ENCODE measurements around the gene TBL2. TPM values are rescaled to one million over a fixed set of nuclear protein-coding genes. Genes with fewer than 3 reads are reported as not detected.

The TBL2 gene
- total RNA-seq: 55.9 and 56.7 TPM in 2 replicates

DNA sequence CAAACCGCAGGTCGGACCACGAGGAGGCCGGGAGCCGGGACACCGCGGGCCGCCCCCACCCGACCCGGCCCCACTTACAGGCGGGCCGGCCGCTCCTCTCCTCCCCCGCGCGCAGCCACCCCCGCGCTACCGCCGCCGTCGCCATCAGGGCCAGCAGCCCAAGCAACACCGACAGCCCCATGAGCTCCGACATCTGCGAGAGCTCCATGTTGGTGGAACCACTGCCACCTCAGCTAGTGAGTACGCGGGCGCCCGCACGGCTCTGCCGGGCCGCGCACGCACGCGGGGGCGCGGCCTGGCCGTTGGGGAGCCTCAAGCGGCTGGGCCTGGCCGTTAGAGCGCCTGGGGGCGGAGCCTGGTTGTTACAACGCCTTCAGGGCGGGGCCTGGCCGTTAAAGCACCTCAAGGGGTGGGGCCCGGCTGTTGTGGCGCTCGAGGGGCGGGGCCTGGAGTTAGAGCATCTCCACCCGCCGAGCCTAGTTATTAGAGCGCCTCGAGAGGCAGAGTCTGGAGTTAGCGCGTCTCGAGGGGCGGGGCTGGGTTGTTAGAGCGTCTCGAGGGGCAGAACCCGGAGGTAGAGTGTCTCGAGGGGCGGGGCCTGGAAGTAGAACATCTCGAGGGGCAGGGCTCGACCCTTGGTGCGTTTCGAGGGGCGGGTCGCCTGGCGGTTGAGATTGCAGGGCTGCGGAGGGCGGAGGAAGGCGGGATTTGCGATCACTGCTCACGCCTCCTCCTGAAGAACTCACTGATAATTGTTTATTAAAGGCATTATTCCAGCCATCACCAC is at the start of gene TBL2:
TSS of gene TBL2 (minus strand) at position 238 of the 787 bp plus-strand sequence. CDS start at position 208, 30 bp downstream.

GRCh38 chr7:73623798-73624668 is 45.7 kb upstream of the TBL2 start, which contains the start of gene MLXIPL:
MLXIPL (minus strand) TSS chr7:73624522; CDS start chr7:73624492, 30 bp downstream.

GRCh38 chr7:73557397-73558257 is 20.8 kb downstream of the TBL2 start, which contains the start of gene BCL7B:
BCL7B (minus strand) TSS chr7:73557690; CDS start chr7:73557578, 112 bp downstream.

GRCh38 chr7:73522105-73522872 is 56.1 kb downstream of the TBL2 start, which contains the start of gene BAZ1B:
BAZ1B (minus strand) TSS chr7:73522293; CDS start chr7:73521933, 360 bp downstream.

Other genes with a start within 250 kb of the TBL2 start
- gene FZD9, start 144.8 kb downstream of the TBL2 start, total RNA-seq: 0.32 and 0.39 TPM in 2 replicates
- 64.9 and 83.6 TPM in 2 replicates for gene BAZ1B, start 56.3 kb downstream of the TBL2 start, total RNA-seq
- 24.7 and 26.8 TPM in 2 replicates for gene BCL7B, start 20.9 kb downstream of the TBL2 start, total RNA-seq
- not detected in 2 replicates for gene MLXIPL, start 45.9 kb upstream of the TBL2 start, total RNA-seq
- 2.7 and 4.3 TPM in 2 replicates for gene VPS37D, start 89.3 kb upstream of the TBL2 start, total RNA-seq
- 3.8 and 4.4 TPM in 2 replicates for gene DNAJC30, start 104.9 kb upstream of the TBL2 start, total RNA-seq
- 44.8 and 49.0 TPM in 2 replicates for gene BUD23, start 105.0 kb upstream of the TBL2 start, total RNA-seq
- gene STX1A, start 141.1 kb upstream of the TBL2 start, total RNA-seq: 11.2 and 17.0 TPM in 2 replicates
- gene ABHD11, start 160.2 kb upstream of the TBL2 start, total RNA-seq: 8.4 and 10.7 TPM in 2 replicates
- gene CLDN3, start 191.7 kb upstream of the TBL2 start, total RNA-seq: 0.11 TPM in 1 of 2 replicates, not detected in the other

Data from articular chondrocyte of knee joint (primary cell).